Medulla oblongata (tissue), 1 donor: ENCODE data around the gene ZNF575.
"Not testable (repeated sequence)": the region's sequence is repeated elsewhere in the genome, so short reads cannot be mapped to it uniquely, and the experiment has no call there.

Source experiments
- DNase-seq: peaks from one replicate; pipeline ENCODE4 v3.0.0-alpha.2; 2015; ENCODE audit errors: extremely low spot score

ZNF575 gene

GRCh38 chr19:43544077-43544476 is 11.1 kb downstream of the ZNF575 start:
- DNase-seq = no peak

GRCh38 chr19:43545276-43545675 is 12.3 kb downstream of the ZNF575 start:
- no peak for DNase-seq

GRCh38 chr19:43545981-43546380 is 13.0 kb downstream of the ZNF575 start:
- no peak for DNase-seq

GRCh38 chr19:43546581-43546980 is 13.6 kb downstream of the ZNF575 start:
- DNase-seq = no peak

GRCh38 chr19:43547926-43548325 is 14.9 kb downstream of the ZNF575 start:
- not testable (repeated sequence) for DNase-seq

GRCh38 chr19:43548706-43549105 is 15.7 kb downstream of the ZNF575 start:
- no peak for DNase-seq

- no peak for DNase-seq
Observed at GRCh38 chr19:43551399-43552197, 18.6 kb downstream of the ZNF575 start.

- DNase-seq = no peak
Observed at GRCh38 chr19:43552198-43552450, 19.1 kb downstream of the ZNF575 start.

- no peak for DNase-seq
Observed at GRCh38 chr19:43552616-43553015, 19.6 kb downstream of the ZNF575 start.

GRCh38 chr19:43553656-43554055 is 20.7 kb downstream of the ZNF575 start:
- no peak for DNase-seq

- DNase-seq = no peak
Observed at GRCh38 chr19:43554317-43554895, 21.4 kb downstream of the ZNF575 start.

GRCh38 chr19:43555185-43555770 is 22.3 kb downstream of the ZNF575 start:
- DNase-seq = peak; percentile 88

- no peak for DNase-seq
Observed at GRCh38 chr19:43560687-43561086, 27.7 kb downstream of the ZNF575 start.

- no peak for DNase-seq
Observed at GRCh38 chr19:43561139-43561970, 28.4 kb downstream of the ZNF575 start.

GRCh38 chr19:43562226-43562697 is 29.3 kb downstream of the ZNF575 start:
- no peak for DNase-seq

- peak; percentile 74 for DNase-seq
Observed at GRCh38 chr19:43562698-43563241, 29.8 kb downstream of the ZNF575 start.

GRCh38 chr19:43563816-43564457 is 30.9 kb downstream of the ZNF575 start:
- DNase-seq = no peak

GRCh38 chr19:43564800-43565199 is 31.8 kb downstream of the ZNF575 start:
- no peak for DNase-seq

- DNase-seq = no peak
Observed at GRCh38 chr19:43569657-43570056, 36.7 kb downstream of the ZNF575 start.

GRCh38 chr19:43570174-43570791 is 37.3 kb downstream of the ZNF575 start:
- DNase-seq = no peak

GRCh38 chr19:43572171-43572588 is 39.2 kb downstream of the ZNF575 start:
- no peak for DNase-seq
